LNCaP clone FGC (cell line): ENCODE results near the gene NLRP7.
"Not testable (repeated sequence)": the region's sequence is repeated elsewhere in the genome, so short reads cannot be mapped to it uniquely, and the experiment has no call there.

Experiments used
- DNase-seq: peaks from one replicate; pipeline ENCODE4 v3.0.0-alpha.2; 2011; ENCODE audit warnings: low read depth
- H3K4me3 ChIP-seq: 2 replicates; pipeline ENCODE4 v1.5.1; 2011; ENCODE audit warnings: mild to moderate bottlenecking, low read depth, low read length, control low read depth
- TF ChIP-seq, protein P1 (sequence below): IDR thresholded peaks from 2 replicates; pipeline ENCODE4 v1.5.1; 2012; ENCODE audit warnings: mild to moderate bottlenecking; ENCODE audit not compliant: control insufficient read depth, insufficient read depth; ENCODE audit errors: extremely low read depth

The NLRP7 gene

DNA sequence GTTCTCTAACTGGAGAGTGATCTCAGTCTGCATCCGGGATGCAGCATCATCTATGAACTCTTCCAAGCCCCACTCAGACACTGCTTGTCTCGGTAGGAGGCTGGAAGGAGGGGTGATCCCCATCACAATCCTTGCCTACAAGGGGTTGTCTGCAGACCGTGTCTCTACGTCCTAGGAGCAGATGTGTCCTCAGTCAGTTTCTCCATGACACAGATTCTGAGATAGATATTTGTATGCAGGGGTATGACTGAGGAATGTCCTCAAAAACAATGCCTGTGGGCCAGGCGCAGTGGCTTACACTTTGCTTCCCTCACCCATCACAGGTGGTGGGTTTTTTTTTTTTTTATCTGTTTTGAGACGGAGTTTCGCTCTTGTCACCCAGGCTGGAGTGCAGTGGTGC lies 40.5 kb downstream of the NLRP7 start:
- no peak for DNase-seq
- no peak overlapping the region for H3K4me3 ChIP-seq
- TF ChIP-seq, protein P1, sequence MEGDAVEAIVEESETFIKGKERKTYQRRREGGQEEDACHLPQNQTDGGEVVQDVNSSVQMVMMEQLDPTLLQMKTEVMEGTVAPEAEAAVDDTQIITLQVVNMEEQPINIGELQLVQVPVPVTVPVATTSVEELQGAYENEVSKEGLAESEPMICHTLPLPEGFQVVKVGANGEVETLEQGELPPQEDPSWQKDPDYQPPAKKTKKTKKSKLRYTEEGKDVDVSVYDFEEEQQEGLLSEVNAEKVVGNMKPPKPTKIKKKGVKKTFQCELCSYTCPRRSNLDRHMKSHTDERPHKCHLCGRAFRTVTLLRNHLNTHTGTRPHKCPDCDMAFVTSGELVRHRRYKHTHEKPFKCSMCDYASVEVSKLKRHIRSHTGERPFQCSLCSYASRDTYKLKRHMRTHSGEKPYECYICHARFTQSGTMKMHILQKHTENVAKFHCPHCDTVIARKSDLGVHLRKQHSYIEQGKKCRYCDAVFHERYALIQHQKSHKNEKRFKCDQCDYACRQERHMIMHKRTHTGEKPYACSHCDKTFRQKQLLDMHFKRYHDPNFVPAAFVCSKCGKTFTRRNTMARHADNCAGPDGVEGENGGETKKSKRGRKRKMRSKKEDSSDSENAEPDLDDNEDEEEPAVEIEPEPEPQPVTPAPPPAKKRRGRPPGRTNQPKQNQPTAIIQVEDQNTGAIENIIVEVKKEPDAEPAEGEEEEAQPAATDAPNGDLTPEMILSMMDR: no peak

DNA sequence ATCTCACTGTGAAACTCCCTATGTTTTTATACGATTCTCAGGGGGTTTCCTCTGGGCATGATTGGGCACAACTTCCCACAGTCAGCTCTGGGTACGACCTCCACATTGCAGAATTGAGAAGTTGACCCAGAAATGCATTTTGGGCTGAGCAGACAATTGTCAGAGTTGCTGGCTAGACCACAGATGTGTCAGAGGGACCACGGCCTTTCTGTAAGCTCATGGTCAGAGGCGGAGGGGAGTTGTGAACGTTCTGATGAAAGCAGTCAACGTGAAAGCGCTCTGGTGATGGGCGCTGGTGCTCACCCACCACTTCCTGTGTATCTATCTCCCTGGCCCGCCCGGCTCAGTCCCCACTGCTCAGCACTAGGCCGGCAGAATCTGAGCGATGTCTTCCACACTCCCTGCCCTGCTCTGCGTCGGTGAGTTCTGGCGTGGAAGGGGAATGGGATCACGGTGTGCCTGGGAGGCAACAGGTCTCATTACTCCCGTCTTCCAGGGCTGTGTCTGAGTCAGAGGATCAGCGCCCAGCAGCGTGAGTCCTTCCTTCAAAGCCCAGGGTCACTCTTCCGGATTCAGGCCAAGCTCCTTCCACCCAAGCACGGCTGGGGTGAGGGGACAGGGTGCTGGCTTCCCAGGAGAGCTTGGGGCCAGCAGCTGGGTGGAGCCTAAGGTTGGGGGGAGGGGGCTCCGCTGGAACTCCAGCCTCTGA lies 41.4 kb downstream of the NLRP7 start, which contains the start of gene NCR1:
Gene NCR1, plus strand, starts transcription at position 346 of the 709 bp plus-strand sequence. Its CDS starts 40 bp downstream, at position 386.
- no peak for DNase-seq
- H3K4me3 ChIP-seq: no peak within 1 kb of the TSS
- TF ChIP-seq, protein P1: no peak

DNA sequence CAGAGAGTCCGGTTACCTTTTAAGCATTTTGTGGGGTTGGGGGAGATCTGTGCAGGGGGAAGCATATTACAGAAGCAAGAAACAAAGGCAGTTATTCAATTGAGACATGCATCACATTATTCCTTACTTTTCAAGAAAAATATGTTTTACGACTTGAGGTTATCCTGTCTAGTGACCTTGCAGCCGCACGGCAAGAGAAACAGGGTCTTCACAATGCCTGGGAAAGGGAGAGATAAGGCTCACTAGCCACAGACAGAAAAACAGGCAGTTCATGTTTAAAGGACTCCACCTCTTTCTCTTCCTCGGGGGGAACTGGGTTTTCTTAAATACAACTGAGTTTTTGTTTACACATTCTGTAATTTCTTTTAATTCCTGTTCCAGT lies 41.9 kb downstream of the NLRP7 start:
- H3K4me3 ChIP-seq: no peak overlapping the region
- no peak for DNase-seq
- TF ChIP-seq, protein P1: no peak

DNA sequence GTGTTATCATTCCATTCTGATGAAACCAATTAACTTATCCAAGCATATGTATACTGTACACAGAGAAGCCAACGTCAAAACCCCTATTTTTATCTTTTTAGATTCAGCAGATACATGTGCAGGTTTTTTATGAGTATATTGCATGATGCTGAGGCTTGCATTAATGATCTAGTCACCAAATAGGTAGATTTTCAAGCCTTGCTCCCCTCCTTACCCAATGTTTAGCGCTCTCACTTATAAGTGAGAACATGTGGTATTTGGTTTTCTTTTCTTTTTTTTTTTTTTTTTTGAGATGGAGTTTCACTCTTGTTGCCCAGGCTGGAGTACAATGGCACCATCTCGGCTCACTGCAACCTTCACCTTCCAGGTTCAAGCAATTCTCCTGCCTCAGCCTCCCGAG lies 43.1 kb downstream of the NLRP7 start:
- not testable (repeated sequence) for H3K4me3 ChIP-seq

GRCh38 chr19:54903303-54903702 lies 44.0 kb downstream of the NLRP7 start:
- H3K4me3 ChIP-seq: no peak overlapping the region
- DNase-seq: no peak
- TF ChIP-seq, protein P1: no peak

More for the DNA sequence above, 43.1 kb downstream of the NLRP7 start:
- DNase-seq: not testable (repeated sequence)

DNA sequence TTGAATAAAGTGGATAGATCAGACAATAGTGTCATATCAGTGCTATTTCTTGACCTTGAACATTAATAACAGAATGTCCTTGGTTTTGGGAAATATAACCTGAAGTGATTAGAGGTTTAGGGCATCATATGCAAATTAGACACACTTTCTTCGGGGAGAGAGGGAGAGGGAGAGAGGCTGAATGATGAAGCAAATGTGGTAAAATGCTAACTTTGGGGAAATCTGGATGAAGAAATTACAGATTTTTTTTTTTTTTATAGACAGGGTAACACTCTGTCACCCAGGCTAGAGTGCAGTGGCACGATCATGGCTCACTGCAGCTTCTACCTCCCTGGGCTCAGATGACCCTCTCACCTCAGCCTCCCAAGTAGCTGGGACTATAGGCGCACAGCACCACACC lies 45.3 kb downstream of the NLRP7 start:
- DNase-seq: no peak
- TF ChIP-seq, protein P1: no peak
- H3K4me3 ChIP-seq: no peak overlapping the region

GRCh38 chr19:54901153-54901552 lies 46.2 kb downstream of the NLRP7 start:
- not testable (repeated sequence) for DNase-seq, H3K4me3 ChIP-seq

DNA sequence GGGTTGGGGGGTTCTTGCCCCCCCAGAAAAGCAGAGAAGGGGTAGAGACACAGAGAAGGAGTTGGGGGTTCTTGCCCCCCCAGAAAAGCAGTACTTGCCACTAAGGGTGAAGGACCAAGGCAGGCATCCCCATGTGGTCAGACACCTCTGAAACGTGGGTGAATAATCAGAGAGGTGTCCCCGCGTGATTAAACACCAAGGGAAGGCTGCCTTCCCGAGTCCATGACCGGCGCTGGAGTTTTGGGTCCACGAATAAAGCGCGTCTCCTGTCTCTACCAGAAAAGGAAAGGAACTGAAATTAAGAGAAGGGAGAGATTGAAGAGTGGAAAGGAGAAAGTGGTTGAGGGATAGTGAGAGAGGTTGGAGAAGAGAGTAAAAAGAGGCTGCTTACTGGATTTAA lies 47.7 kb downstream of the NLRP7 start:
- H3K4me3 ChIP-seq, DNase-seq: not testable (repeated sequence)

DNA sequence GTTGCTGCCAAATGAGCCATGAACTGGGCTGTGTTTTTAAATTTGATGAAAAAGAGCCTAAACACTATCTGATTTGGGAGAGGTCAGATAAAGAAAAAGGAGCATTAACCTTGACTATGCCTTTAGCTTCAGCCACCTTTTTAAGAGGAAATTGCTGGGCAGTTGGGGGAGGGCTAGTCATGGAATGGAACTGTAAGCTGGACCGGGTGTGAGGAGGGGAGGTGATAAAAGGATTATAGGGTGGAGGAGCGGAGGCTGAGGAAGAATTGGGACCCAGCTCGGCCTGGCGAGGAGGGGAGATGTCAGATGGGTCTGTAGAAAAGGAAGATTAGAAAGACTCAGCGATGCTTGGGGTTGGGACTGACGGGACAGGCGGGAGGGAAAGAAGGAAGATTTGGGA lies 48.6 kb downstream of the NLRP7 start:
- not testable (repeated sequence) for DNase-seq, H3K4me3 ChIP-seq
